HG02981 (cell line): ENCODE results near the gene AGBL4.
"Not testable (repeated sequence)": the region's sequence is repeated elsewhere in the genome, so short reads cannot be mapped to it uniquely, and the experiment has no call there.

Experiments
- ATAC-seq: cut with Tn5 transposase; IDR thresholded peaks from one replicate; pipeline ENCODE4 v1.9.1; 2021; ENCODE audit warnings: mild to moderate bottlenecking, moderate library complexity; ENCODE audit not compliant: unreplicated experiment

The AGBL4 gene

DNA sequence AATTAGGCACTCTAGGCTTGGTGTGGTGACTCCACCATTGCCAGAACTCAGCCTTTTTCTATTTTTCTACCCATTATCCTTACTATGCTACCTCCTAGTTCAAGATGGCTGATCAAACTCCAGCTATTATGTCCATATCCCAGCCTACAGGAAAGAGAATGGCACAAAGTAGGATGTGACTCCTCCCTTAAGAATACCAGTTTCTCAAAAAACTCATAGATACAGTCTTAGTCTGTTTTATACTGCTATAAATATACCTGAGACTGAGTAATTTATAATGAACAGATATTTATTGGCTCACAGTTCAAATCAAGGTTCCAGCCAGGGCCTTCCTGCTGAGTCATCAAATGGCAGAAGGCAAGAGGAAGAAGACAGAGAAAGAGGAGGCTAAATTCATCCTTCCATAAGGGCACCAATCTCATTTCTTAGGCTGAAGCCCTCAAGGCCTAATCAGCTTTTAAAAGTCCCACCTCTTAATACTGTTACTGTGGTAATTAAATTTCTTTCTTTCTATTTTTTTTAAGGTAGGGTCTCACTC is 704.3 kb downstream of the AGBL4 start:
- ATAC-seq = no peak

DNA sequence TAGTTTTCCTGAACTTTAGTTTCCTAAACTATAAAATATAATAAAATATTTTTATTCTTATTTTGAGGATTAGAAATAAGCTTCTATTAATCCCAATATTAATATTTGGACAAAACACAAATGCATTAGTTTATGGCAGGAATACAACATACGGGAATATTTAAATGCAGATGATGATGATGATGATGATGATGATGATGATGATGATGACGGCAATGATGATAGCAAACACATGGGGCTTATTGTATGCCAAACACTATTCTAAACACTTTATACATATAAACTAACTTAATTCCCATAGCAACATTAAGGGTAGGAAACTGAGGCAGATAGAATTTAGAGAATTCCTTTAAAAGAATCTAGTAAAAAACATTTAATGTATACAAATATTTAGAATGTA is 705.5 kb downstream of the AGBL4 start:
- ATAC-seq = no peak

DNA sequence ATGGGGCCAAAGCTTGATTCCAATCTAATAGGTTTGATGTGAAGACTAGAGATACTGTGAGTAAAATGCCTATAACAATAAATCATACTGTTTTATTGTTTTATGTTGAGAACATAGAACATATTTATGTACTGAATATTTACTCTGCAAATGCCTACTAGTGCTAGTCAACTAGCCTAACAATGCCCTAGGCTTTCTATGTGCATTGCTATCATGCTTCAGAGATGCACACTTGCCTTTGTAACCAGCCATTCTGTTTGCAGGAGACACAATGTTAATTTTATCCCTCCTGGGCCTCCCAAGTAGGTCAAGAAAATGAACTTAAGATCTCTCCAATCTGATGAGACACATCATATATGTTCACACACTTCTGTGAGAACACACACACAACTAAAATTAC is 716.3 kb downstream of the AGBL4 start:
- ATAC-seq = no peak

DNA sequence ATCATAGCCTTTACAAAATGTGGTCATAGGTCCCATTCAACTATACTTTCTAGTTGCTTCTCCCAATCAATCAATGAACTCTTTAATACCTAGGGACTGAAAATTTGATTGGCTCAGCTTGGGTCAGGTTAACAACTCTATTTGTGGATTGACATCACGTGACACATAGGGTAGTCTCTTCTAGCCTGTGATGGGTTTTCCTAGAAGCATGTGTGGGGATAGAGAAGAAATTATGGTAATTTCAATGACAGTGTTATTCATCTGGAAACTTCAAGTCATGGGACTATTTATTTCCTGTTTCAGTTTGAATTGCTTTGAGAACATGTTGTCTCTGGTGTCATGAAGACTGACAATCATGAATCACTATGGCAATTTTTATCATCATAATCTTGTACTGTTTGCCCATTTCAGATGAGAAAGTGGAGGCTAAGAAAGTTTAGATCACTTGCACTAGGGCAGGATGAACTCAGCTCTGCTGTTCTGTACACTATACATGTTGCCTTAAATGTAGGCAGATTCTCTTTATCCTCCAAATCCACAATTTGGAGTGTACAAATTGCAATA is 717.2 kb downstream of the AGBL4 start:
- ATAC-seq = no peak

DNA sequence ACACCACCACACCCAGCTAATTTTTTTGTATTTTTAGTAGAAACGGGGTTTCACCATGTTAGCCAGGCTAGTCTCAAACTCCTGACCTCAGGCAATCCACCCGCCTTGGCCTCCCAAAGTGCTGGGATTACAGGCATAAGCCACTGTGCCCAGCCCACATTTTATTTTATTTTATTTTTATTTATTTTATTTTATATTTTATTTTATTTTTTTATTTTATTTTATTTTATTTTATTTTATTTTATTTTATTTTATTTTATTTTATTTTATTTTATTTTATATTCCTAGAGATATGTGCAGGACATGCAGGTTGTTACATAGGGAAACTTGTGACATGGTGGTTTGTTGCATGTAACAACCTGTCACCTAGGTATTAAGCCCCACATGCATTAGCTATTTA is 721.4 kb downstream of the AGBL4 start:
- ATAC-seq = not testable (repeated sequence)

DNA sequence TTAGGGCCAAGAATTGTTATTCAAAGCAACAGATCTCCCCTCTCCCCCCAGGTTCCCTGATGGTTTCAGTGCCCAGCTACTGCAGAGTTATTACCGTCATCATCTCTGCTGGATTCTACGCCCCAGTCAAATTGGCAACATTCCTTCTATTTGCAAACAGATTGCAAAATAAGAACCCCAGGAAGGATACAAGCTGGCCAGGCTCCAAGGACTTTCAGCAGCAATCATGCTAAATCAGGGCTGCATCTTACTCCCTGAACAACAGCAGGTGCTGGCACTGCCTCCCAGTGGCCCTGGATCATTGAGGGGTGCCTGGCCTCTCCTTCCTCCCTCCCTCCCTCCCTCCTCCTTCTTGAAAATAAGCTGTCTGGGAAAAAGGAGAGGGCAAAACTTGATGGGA is 725.5 kb downstream of the AGBL4 start:
- no peak for ATAC-seq

DNA sequence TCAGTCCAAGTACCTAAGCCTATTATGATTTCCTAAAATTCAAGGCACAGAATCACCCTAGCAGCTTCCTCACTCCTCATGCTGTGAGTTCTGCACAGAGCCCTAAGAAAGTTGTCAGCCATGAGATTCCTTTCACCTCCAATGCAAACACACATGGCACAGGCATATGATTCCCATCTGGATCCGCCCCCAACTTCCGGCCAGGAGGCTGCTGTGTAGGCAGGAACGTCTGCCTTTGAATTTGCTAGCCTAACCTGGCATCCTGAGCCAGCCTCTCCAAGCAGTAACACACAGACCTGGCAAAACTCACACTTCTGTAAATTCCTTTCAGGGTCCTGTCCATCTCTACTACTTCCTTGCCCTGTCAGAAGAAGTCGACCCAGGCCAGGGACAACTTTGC is 726.0 kb downstream of the AGBL4 start:
- ATAC-seq = no peak

DNA sequence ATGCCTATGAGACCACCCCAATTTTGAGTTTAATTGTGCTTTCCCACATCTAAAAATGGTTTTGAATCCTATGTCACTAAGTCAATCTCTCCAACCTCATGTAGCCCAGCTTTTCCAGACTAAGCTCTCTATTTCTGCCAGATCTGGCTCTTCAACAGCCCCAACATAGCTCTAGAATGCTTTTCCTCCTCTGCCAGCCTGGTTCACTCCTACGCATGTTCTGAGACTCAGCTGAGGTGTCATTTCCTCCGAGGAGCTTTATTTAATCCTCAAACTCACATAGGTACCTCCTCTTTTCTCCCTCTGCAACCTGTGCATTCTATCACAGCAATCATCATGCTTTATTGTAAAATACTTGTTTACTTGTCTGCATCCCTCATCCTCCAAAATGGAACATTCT is 729.2 kb downstream of the AGBL4 start:
- no peak for ATAC-seq

DNA sequence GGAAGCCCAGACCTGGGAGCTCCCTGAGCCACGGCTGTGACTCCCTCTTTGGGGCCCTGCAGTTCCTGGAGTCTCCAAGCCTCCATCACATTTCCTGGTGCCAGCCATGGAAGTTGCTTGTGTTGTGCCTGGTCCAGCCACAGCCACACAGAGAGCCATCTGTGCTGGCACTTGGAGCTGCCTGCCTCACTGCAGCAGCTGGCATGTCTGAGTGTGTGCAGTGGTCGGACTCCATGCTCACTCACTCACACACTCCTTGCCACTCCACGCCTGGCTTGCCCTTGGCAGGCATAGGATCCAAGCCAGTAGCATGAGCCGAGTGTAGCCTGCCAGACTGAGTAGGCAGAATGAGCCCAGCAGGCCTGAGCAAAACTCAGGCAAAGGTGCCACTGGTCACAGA is 730.7 kb downstream of the AGBL4 start:
- no peak for ATAC-seq

DNA sequence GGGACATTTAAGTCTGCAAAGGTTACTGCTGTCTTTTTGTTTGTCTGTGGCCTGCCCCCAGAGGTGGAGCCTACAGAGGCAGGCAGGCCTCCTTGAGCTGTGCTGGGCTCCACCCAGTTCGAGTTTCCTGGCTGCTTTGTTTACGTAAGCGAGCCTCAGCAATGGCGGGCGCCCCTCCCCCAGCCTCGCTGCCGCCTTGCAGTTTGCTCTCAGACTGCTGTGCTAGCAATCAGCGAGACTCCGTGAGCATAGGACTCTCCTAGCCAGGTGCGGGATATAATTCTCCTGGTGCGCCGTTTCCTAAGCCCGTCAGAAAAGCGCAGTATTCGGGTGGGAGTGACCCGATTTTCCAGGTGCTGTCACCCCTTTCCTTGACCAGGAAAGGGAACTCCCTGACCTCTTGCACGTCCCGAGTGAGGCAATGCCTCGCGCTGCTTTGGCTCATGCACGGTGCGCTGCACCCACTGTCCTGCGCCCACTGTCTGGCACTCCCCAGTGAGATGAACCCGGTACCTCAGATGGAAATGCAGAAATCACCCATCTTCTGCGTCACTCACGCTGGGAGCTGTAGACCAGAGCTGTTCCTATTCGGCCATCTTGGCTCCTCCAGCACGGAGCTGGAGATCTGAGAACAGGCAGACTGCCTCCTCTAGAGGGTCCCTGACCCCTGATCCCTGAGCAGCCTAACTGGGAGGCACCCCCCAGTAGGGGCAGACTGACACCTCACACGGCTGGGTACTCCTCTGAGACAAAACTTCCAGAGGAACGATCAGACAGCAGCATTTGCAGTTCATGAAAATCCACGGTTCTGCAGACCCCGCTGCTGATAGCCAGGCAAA is 766.3 kb downstream of the AGBL4 start:
- not testable (repeated sequence) for ATAC-seq

DNA sequence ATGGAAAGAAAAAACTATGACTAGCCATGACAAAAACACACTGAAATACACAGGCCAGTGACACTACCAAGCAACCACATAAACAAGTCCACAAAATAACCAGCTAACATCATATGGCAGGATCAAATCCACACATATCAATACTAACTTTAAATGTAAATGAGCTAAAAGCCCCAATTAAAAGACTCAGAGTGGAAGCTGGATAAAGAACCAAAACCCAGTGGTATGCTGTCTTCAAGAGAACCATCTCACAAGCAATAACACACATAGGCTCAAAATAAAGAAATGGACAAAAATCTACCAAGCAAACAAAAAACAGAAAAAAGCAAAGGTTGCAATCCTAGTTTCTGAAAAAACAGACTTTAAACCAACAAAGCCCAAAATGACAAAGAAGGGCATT is 770.8 kb downstream of the AGBL4 start:
- no peak for ATAC-seq

DNA sequence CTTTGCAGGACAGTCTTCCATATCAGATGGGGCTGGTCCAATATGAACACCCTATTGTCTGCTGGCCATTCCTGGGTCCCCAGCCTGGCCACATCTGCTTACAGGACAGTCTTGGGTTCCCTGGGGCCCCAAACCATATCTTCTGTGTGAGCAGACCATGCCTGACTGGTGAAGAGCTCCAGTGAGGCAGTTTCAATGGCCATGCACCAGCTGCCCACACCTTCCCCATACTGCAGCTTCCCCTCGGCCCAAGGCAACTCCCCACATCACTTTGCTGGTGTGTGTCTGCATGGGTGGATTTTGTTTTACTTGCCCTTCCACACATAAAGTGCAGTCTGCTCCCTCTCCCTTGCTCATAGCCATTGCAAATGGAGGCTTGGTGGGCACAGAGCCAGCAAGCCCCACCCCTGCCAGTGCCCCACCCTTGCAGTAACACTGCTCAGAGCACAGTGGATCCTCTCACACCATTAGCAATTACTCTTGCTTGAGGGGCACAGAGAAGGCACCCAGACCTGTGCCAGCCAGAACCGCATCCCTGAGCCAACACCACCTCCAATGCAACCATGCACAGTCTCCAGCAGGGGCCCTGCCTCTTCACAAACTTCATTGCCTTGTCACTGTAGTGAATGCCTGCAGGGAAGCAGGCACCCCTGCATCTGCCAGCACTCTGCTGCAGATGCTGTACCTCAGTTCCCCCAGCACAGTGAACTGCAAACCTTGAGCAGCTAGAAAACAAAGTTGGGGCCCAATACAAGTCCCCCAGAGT is 772.6 kb downstream of the AGBL4 start:
- no peak for ATAC-seq

DNA sequence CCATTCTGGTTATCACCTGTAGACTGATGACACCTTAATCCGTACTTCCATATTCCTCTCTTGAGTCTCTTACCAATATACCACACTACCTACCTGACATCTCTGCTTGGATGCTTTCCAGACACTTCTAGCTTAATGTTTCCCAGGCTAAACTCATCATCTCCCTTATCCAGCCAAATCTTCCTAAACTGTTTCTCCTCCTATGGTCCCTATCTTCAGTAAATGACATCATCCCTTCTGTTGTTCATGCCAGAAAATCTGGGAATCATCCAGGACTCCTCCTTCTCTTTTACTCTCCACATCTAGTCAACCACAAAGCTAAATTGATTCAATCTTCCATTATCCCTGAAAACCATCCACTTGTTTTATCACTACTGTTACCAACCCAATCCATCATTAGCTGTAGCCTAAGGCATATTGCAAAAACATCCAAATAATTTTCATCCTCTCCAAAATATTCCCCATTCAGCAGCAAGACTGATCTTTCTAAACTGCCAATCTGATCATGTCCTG is 783.0 kb downstream of the AGBL4 start:
- no peak for ATAC-seq

DNA sequence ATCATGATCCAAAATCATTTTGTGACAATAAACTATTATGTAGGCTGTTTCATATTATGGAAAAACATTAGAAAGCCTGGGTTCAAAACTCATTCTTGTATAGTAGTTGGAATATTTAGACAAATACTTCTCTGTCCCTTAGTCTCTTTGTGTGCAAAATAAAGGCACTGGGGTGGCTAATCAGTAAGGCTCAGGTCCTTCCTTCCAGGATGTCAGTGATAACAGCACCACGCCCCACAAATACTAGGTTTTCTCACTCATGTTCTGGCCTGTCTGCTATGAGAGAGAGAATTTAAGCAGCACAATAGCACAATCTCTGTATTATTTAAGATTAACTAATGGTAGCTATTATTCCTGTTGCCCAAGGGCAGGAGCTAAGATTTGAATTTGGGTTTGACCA is 788.8 kb downstream of the AGBL4 start:
- no peak for ATAC-seq

DNA sequence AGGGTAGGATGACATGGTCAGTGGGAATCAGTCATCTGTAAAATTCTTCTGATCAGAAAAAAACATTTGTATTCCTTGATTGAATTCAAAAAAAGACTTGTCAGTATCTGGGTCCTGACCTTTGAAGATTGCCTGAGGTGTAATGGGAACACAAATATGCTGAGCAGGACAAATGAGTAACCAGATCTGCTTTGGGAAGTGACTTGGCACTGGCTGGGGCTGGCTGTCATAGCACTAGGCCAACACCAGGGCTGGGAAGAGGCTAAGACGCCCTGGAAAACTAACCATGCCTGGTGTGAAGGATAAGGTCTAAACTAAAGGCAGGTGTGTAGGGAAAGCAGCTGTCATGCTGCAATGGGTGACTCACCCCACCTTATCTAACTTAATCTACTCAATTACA is 794.2 kb downstream of the AGBL4 start:
- no peak for ATAC-seq

DNA sequence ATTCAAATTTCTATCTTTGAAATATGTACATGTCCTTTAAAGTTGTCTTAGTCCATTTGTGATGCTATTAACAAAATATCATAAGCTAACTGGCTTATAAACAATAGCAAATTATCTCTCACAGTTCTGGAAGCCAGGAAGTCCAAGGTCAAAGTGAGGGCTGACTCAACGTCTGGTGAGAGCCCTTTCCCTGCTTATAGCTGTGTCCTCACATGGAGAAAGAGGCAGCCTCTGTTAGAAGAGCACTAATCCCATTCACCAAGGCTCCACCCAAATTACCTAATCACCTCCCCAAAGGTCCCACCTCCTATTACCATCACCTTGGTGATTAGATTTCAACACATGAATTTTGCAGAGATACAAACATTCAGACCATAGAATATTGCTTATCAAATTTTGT is 797.0 kb downstream of the AGBL4 start:
- ATAC-seq = no peak

DNA sequence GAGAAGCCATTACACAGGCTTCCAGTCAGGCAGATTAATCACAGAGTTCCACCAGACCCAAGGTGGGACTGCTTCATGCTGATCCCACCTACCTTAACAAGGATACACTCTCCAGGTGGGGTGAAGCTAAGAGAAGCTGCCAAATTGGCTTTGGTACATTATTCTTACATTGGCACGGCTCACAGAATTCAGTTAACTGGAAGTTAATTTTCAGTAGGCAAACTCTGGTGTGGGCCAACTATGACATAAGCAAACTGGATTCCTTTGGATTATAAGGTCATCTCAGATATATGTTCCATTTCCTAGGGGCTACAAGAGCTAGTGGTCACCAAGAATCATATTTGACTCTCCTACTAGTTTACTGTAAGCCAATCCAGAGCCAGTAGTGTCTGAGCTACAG is 798.3 kb downstream of the AGBL4 start:
- no peak for ATAC-seq

DNA sequence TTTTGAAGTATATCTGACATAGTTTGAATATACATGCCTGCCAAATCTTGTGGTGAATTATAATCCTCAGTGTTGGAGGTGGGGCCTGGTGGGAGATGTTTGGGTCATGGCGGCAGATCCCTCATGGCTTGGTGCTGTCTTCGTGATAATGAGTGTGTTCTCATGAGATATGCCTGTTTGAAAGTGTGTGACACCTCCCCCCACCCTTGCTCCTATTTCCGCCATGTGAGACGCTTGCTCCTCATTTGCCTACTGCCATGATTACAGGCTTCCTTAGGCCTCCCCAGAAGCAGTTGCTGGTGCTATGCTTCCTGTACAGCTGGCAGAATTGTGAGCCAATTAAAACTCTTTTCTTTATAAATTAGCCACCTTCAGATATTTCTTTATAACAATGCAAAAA is 810.5 kb downstream of the AGBL4 start:
- ATAC-seq = no peak

DNA sequence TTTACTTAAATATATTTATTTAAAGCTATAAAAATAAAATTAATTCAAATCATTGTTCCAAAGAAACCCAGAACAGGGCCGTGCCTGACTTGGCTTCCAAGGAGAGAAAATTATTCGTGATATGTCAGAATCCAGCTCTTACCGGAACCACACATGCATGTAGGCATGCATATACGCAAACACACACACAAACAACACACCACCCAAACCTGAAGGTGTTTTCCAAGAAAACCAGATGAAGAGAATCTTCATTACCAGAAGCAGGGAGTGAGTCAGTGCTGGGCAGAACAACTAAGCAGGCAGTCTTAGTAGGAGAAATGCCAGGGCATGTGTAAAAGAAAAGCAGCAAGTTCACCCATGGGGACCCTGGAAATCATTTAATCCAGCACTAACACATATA is 815.0 kb downstream of the AGBL4 start:
- no peak for ATAC-seq

DNA sequence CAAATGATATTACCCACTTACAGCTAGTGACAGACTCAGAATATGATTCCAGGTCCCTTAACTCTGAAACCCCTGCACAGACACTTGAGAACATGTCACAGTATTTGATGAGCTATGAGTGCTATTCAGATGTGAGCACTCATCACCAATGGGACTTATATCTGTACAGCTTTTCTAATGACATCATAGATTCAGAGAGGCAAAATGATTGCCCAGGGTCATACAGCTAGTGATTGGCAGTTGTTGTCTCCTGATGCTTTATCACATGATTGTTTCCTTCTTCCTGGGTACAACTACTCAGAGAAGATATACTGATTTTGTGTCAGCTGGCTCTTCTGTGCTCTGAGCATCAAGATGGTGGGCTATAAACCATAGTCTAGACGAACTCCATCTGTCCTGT is 819.0 kb downstream of the AGBL4 start:
- no peak for ATAC-seq

DNA sequence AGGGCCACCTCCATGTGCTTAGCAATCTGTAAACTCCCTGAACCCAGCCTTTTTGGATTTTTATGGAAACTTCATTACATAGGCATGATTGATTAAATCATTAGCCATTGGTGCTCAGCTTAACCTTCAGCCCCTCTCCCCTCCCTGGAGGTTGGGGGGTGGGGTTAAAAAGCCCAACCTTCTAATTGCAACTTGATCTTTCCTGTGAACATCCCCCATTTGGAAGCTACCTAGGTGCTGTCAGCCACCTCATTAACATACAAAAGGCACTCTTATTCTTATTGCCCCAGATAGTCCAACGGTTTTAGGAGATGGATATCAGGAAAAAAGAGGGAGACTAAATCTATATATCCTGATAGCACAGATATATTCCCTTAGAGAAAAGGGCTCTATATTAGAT is 823.0 kb downstream of the AGBL4 start:
- ATAC-seq = no peak

DNA sequence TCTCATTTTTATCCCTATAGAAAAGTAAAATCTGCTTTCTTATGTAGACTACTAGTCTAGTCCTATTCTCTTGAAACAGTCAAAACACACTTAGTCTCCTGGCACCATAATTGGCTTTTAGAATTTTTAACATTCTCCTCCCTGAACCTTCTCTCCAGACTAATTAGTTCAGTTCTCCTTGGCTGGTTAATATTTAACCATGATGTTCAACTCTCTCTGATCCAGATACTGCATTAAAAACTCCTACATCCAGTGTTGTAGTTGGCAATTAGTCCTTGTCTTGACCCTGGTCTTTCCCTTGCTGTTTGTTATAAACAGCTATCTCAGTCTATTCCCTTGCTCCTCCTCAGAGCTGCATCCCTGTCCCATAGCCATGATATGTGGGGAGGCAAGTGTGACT is 824.2 kb downstream of the AGBL4 start:
- no peak for ATAC-seq
